ENCODE data around the gene NCAPG2.

NCAPG2 gene

DNA sequence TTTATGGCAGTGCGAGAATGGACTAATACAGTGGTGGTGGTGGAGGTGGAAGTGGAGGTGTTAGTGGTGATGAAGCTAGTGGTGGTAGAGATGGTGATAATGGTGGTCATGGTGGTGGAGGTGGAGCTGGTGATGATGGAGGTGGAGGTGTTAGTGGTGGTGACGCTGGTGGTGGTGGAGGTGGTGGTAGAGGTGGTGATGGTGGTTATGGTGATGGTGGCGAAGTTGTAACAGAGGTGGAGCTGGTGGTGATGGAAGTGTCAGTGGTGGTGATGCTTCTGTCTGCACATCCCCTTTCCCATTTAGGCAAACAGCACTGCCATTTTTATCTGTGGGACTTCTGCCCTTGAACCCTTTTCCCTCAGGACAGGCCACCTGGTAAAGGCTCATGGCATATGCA, 109.5 kb downstream of the NCAPG2 start:
- H3K36me3 Mint-ChIP-seq (ENCODE audit: low read depth), result no peaks in the 10 kb centered on the region
- no peak overlapping the region for H3K4me3 Mint-ChIP-seq
- H3K4me1 Mint-ChIP-seq (ENCODE audit: low read depth), result no peaks in the 10 kb centered on the region
- peaks cover 5% of the 10 kb centered on the region for H3K27me3 Mint-ChIP-seq
- no peak overlapping the region for H3K27ac Mint-ChIP-seq
- H3K9me3 Mint-ChIP-seq, result no peaks in the 10 kb centered on the region
- intact Hi-C loops (cut with micrococcal nuclease), result no loop called here

DNA sequence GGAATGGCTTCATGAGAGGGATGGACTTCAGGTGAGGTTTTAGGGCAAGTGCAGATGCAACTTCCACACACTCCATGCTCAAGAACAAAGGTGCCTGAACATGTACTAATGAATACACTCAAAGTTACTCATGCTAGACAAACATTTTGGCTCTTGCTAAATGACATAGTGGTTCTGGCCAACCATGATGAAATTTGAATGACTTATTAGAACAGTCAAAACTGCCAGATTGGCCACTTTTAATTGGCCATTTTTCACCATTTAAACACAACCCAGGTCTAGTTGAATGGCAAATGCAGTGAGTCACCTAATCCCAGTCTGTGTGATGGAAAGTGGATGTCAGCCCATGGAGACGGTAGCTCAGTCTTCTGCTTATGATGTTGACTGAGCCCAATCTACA, 112.1 kb downstream of the NCAPG2 start:
- intact Hi-C loops (cut with micrococcal nuclease), result no loop called here
- Mint-ChIP-seq H3K27ac (no peak overlapping the region), H3K9me3 (no peaks in the 10 kb centered on the region), H3K4me3 (no peak overlapping the region), H3K4me1 (ENCODE audit: low read depth) (no peaks in the 10 kb centered on the region), H3K27me3 (peaks cover 26% of the 10 kb centered on the region), H3K36me3 (ENCODE audit: low read depth) (no peaks in the 10 kb centered on the region)

DNA sequence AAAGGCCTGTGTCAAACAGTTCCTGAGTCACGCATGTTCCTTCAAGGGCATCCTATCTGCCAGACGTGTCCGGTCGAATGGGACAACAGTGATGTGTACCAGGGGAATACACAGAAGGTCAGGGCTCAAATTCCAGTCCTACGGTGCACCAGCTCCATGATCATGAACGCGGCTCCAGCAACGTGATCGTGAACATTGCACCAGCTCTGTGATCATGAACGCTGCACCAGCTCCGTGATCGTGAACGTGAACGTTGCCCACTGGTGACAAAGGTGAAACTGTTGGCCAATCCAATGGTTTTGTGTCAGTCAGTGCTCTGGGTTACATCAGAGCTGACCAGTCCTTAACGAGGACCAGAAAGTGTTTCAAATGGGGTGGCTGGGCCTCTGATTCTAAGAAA, 112.7 kb downstream of the NCAPG2 start:
- peaks cover 26% of the 10 kb centered on the region for H3K27me3 Mint-ChIP-seq
- H3K27ac Mint-ChIP-seq, result no peak overlapping the region
- no peaks in the 10 kb centered on the region for H3K9me3 Mint-ChIP-seq
- no peaks in the 10 kb centered on the region for H3K4me1 Mint-ChIP-seq (ENCODE audit: low read depth)
- H3K4me3 Mint-ChIP-seq, result no peak overlapping the region
- no peaks in the 10 kb centered on the region for H3K36me3 Mint-ChIP-seq (ENCODE audit: low read depth)
- intact Hi-C loops (cut with micrococcal nuclease), result no loop called here

DNA sequence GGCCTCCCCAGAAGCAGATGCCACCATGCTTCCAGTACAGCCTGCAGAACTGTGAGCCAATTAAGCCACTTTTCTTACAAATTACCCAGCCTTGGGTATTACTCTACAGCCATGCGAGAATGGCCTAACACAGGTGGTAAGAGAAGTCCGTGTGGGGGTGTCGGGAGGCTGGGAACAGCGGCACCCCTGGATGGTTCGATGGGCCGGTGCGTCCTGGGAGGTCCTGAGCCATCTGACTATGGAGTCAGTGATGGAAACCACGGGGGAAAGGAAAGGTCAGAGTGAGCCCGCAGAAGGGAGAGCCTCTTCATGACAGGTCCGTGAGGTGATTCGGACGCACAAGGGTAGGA, 114.4 kb downstream of the NCAPG2 start:
- Mint-ChIP-seq H3K9me3 (no peaks in the 10 kb centered on the region), H3K27ac (no peak overlapping the region), H3K27me3 (peaks cover 41% of the 10 kb centered on the region), H3K36me3 (ENCODE audit: low read depth) (no peaks in the 10 kb centered on the region), H3K4me3 (no peak overlapping the region), H3K4me1 (ENCODE audit: low read depth) (no peaks in the 10 kb centered on the region)
- intact Hi-C loops (cut with micrococcal nuclease), result no loop called here

DNA sequence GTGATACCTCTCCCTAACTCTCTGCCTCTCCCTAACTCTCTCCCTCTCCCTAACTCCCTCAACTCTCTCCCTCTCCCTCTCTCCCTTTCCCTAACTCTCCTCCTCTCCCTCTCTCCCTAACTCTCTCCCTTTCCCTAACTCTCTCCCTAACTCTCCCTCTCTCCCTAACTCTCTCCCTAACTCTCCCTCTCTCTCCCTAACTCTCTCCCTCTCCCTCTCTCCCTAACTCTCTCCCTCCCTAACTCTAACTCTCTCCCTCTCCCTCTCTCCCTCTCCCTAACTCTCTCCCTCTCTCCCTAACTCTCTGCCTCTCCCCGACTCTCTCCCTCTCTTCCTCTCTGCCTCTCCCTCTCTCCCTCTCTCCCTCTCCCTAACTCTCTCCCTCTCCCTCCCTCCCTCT, 115.0 kb downstream of the NCAPG2 start:
- Mint-ChIP-seq H3K36me3 (ENCODE audit: low read depth) (no peaks in the 10 kb centered on the region), H3K27ac (no peak overlapping the region), H3K4me1 (ENCODE audit: low read depth) (no peaks in the 10 kb centered on the region), H3K9me3 (no peaks in the 10 kb centered on the region), H3K27me3 (peaks cover 46% of the 10 kb centered on the region), H3K4me3 (no peak overlapping the region)
- intact Hi-C loops (cut with micrococcal nuclease), result no loop called here

DNA sequence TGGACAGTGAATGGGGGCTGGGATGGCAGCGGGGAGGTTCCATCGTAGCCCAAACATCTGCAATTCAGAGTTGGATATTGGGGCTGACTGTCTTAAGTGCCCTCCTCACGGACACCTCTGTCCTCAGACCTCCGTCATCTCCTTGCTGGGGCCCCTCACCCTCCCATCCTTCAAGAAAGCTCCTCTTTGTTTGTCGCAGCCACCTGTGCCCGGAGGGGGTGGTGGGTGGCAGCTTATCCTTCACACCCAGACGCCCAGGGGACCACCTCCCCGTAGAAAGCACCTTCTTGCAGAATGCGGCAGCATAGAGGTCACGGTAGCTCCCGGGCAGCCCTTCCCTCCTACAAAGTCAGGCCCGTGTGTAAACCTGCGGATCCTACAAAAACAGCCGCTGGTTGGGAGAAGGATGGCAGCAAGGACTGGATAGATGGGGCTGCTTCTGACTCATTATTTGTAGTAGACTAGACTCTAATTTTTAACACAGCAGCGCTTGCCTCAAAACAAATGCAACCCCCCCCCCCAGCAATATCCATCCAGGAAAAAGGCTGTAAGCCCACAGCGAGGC, 115.6 kb downstream of the NCAPG2 start:
- no peaks in the 10 kb centered on the region for H3K36me3 Mint-ChIP-seq (ENCODE audit: low read depth)
- H3K4me3 Mint-ChIP-seq, result no peak overlapping the region
- intact Hi-C loops (cut with micrococcal nuclease), result no loop called here
- H3K27me3 Mint-ChIP-seq, result peaks cover 53% of the 10 kb centered on the region
- H3K9me3 Mint-ChIP-seq, result no peaks in the 10 kb centered on the region
- no peaks in the 10 kb centered on the region for H3K4me1 Mint-ChIP-seq (ENCODE audit: low read depth)
- no peak overlapping the region for H3K27ac Mint-ChIP-seq

DNA sequence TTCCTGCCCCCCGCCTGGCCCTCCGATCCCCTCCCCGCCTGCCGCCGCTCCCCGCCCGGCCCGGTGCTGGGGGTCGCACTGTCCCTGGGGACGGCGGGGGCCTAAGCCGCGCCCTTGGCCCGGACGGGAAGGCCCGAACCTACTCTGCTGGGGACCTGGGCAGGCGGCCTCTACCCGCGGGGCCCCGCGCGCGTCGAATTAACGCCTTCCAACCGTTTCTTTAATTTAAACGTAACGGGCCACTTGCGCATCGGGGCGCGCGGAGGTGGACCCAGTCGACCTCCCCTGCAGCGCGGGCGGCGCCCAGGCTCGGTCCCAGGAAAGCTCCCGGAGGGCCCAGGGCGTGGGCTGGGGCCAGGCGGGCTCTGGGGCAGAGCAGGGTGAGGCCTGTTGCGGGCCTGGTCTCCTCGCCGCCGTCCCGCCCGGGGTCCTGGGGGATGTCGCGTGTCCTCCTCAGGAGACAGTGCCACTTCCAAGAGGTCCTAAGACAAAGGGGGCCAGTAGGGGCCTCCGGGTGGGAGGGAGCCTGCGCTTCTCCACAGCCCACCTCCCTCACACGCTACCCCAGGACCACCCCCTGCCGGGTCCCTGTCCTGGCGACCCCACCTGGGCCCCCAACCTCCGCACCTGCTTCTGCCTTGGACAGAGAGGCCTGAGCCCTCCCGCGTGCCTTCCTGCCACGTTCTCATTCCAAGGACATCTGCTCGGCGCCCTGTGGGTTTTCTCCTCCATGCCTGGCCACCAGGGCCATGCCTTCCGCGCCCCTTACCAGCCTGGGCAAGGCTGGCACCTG, 116.3 kb downstream of the NCAPG2 start:
- Mint-ChIP-seq H3K27ac (no peak overlapping the region), H3K36me3 (ENCODE audit: low read depth) (no peaks in the 10 kb centered on the region), H3K27me3 (peaks cover 60% of the 10 kb centered on the region), H3K9me3 (no peaks in the 10 kb centered on the region), H3K4me3 (peak overlapping the region; percentile 28), H3K4me1 (ENCODE audit: low read depth) (no peaks in the 10 kb centered on the region)
- intact Hi-C loops (cut with micrococcal nuclease), result no loop called here

DNA sequence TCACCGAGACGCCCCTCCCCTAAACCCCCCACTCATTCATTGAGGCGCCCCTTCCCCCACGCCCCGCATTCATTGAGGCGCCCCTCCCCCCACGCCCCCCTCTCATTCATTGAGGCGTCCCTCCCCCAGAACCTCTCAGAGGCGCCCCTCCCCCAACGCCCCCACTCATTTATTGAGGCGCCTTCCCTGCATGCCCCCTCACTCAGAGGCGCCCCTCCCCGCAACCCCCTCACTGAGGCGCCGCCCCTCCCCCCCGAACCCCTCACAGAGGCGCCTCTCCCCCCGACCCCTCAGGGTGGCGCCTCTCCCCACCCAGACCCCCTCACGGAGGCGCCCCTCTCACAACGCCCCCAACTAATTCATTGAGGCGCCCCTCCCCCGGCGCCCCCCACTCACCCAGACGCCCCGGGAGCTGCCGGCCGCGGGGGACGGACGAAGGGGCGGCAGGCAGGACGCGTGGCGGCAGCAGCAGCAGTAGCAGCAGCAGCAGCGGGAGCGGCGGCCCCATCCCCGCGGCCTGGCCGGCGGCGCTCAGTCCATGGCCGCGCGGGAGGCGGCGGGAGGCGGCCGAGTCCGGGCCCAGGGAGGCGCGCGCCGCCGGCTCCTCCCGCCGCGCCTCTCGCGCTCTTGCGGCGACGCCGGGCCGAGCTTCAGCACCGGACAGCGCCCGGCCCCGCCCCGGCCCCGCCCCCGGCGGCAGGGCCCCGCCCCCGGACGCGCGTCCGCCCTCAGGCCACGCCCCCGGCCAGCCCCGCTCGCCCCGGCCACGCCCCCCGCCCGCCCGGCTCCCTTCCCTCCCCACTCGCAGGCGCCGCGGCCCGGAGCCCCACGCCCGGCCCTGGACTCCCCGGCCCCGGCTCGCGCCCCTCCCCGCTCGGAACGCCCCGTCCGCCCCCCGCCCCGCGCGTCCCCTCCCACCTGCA, 117.2 kb downstream of the NCAPG2 start, which contains the start of gene PTPRN2:
Gene PTPRN2, minus strand, starts transcription at position 662 of the 923 bp plus-strand sequence.
- H3K27ac Mint-ChIP-seq, result no peak within 1 kb of the TSS
- peak within 1 kb of the TSS; percentile 28 for H3K4me3 Mint-ChIP-seq
- H3K27me3 Mint-ChIP-seq, result peaks cover 60% of the 10 kb centered on the region
- H3K4me1 Mint-ChIP-seq (ENCODE audit: low read depth), result no peaks in the 10 kb centered on the region
- intact Hi-C loops (cut with micrococcal nuclease), result no loop called here
- H3K9me3 Mint-ChIP-seq, result no peaks in the 10 kb centered on the region
- no peaks in the 10 kb centered on the region for H3K36me3 Mint-ChIP-seq (ENCODE audit: low read depth)

DNA sequence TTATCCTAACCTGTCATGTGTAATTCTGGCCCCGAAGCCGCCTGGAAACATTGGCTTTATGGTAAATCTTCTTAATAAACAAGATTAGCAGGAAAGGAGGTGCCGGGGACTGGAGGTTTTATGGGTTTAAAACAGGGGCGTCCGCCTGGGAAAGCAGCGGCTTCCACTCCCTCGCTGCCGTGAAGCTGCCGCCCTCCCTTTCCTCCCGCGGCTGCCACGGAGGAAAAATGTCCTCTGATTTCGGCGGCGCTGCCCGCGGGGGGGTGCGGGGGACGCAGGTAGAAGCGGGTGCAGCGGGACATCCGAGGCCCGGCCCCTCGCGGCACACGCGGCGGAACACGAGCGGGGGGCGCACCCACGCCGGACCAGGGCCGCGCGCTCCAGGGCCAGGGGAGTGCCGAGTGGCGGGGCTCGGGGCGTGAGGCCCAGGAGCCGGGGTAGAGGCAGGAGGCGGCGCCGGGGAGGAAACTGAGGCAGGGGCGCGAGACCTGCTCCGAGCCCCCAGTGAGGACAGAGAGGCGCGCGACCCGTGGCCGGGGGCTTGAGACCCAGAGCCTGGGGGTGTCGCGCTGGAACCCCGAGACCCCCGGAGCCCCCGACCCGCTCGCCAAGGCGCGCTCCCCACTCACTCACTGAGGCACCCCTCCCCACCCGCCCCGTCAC, 118.0 kb downstream of the NCAPG2 start:
- Mint-ChIP-seq H3K4me3 (no peak overlapping the region), H3K4me1 (ENCODE audit: low read depth) (no peaks in the 10 kb centered on the region), H3K27ac (no peak overlapping the region), H3K36me3 (ENCODE audit: low read depth) (no peaks in the 10 kb centered on the region), H3K27me3 (peaks cover 60% of the 10 kb centered on the region), H3K9me3 (no peaks in the 10 kb centered on the region)
- intact Hi-C loops (cut with micrococcal nuclease), result no loop called here

DNA sequence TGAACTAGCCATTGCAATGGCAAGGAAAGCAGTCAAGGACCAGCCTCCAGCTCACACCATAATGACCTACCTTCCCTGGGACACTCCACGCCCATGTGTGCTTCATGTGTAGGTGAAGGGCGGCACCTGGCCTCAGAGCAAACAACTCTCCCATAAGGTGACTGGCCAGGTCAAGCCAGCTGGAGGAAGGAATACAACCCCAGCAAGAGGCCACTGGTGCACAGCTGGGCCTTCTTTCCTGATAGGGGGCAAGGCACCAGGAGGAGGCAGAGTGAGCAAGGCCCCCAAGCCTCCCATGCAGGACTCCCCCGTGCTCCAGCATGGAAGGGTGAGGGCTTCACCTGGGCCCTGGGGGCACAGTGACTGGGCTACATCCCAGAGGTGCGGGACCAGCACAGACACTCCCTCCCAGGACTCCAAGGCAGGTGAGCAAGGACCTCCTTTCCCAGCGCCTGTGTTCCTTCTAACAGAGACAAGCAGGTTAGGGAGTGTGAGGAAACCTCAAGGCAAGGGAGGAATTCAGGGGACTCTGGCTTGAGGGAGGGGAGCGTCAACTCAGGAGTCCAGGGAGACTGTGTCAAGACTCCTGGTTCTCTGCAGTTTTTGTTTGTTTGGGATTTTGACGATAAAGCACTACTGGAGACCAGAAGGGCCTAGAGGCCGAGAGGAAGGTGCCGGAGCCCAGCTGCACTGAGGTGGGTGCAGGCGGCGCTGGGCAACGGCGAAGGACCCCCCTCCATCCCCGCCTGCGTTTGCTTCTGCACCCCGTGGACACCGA, 118.7 kb downstream of the NCAPG2 start:
- Mint-ChIP-seq H3K27me3 (peaks cover 60% of the 10 kb centered on the region), H3K36me3 (ENCODE audit: low read depth) (no peaks in the 10 kb centered on the region), H3K27ac (no peak overlapping the region), H3K9me3 (no peaks in the 10 kb centered on the region), H3K4me3 (peak overlapping the region; percentile 14), H3K4me1 (ENCODE audit: low read depth) (no peaks in the 10 kb centered on the region)
- intact Hi-C loops (cut with micrococcal nuclease), result no loop called here

DNA sequence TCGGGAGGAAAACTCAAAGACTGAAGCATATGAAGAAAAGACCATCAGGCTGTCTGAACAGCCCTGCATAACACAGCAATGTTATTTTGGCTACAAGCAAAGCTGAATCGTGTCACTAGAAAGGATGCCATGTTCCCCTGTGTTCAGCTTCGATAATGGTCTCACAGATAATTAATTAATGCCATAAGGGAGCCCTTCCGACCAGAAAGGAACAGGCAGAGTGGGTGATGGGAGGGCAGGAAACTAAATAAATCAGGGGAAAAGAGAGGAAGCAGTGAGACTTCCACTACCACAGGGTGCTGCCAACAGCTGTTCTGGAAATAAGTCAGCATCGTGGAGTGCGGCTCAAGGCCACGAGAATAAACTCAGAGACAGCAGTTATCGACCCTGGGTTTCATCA, 120.2 kb downstream of the NCAPG2 start:
- H3K9me3 Mint-ChIP-seq, result peaks cover 14% of the 10 kb centered on the region
- no peak overlapping the region for H3K4me3 Mint-ChIP-seq
- H3K27me3 Mint-ChIP-seq, result peaks cover 49% of the 10 kb centered on the region
- intact Hi-C loops (cut with micrococcal nuclease), result no loop called here
- H3K4me1 Mint-ChIP-seq (ENCODE audit: low read depth), result no peaks in the 10 kb centered on the region
- H3K27ac Mint-ChIP-seq, result no peak overlapping the region
- no peaks in the 10 kb centered on the region for H3K36me3 Mint-ChIP-seq (ENCODE audit: low read depth)

DNA sequence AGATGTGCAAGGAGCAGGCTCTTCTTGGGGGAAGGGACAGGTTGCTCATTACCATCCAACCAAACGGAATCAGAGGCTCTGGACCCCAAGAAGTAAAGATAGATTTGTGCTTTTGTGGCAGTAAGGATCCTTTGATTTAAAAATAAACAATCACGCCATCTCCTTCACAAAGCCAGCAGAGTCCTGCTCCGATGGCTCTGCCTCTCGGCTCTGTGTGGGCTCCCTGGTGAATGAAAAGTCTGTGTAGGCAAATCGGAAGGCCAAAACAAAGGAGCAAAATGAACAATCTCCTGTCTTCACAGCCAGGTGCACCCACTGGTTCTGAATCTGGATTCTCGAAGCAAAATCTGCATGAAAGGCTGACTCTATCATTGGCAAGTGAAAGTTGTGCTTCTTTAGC, 120.8 kb downstream of the NCAPG2 start:
- no peaks in the 10 kb centered on the region for H3K36me3 Mint-ChIP-seq (ENCODE audit: low read depth)
- H3K27me3 Mint-ChIP-seq, result peaks cover 43% of the 10 kb centered on the region

DNA sequence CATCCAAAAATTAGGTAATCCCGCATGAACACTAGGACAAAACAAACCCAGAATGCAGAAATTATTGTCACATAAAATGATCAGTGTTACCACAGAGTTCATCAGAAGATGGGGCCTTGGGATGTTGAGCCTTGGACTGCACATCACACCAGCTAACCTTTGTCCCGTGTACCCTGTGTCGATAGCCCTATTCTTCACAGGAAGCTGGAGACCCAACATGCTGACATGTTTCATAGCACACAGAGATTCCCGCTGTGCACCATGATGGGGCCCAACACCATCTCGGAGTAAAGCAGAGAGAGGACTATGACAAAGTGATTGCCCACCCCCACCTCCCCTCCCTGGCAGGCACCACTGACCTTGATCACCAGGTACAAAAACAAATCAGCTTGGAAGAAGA, 121.5 kb downstream of the NCAPG2 start:
- Mint-ChIP-seq H3K9me3 (peaks cover 17% of the 10 kb centered on the region), H3K27me3 (peaks cover 36% of the 10 kb centered on the region), H3K4me3 (no peak overlapping the region), H3K36me3 (ENCODE audit: low read depth) (no peaks in the 10 kb centered on the region), H3K4me1 (ENCODE audit: low read depth) (no peaks in the 10 kb centered on the region), H3K27ac (no peak overlapping the region)
- intact Hi-C loops (cut with micrococcal nuclease), result no loop called here

More for the DNA sequence above, 120.8 kb downstream of the NCAPG2 start:
- peaks cover 17% of the 10 kb centered on the region for H3K9me3 Mint-ChIP-seq
- no peaks in the 10 kb centered on the region for H3K4me1 Mint-ChIP-seq (ENCODE audit: low read depth)
- intact Hi-C loops (cut with micrococcal nuclease), result no loop called here
- no peak overlapping the region for H3K4me3 Mint-ChIP-seq
- H3K27ac Mint-ChIP-seq, result no peak overlapping the region

All from dendritic cell treated with granulocyte-macrophage colony-stimulating factor and Interleukin-4, amounts not matched to agents 40 ng/mL and 50 ng/mL, for 4 days (primary cell).